GM18511 (cell line): Measurements from ENCODE around the gene TTL.
"Not testable (repeated sequence)": the region's sequence is repeated elsewhere in the genome, so short reads cannot be mapped to it uniquely, and the experiment has no call there.

Experiments
- ATAC-seq: cut with Tn5 transposase; IDR thresholded peaks from one replicate; pipeline ENCODE4 v1.9.1; 2021; ENCODE audit warnings: mild to moderate bottlenecking, moderate library complexity; ENCODE audit not compliant: unreplicated experiment

Gene TTL

GRCh38 chr2:112474844-112475486, 7.0 kb upstream of the TTL start:
- ATAC-seq = no peak

- ATAC-seq = no peak
These were observed 5.5 kb upstream of the TTL start for GRCh38 chr2:112476434-112476833.

- no peak for ATAC-seq
These were observed 1.4 kb upstream of the TTL start for GRCh38 chr2:112480530-112481049.

GRCh38 chr2:112481050-112481527, 867 bp upstream of the TTL start:
- peak; percentile 77 for ATAC-seq

GRCh38 chr2:112482309-112483041, 519 bp downstream of the TTL start:
- peak; percentile 30 for ATAC-seq

- ATAC-seq = no peak
These were observed 1.1 kb downstream of the TTL start for GRCh38 chr2:112483042-112483473.

GRCh38 chr2:112483831-112484230, 1.9 kb downstream of the TTL start:
- no peak for ATAC-seq

GRCh38 chr2:112485849-112486248, 3.9 kb downstream of the TTL start:
- ATAC-seq = no peak

- ATAC-seq = no peak
These were observed 4.9 kb downstream of the TTL start for GRCh38 chr2:112486895-112487294.

- ATAC-seq = no peak
These were observed 5.5 kb downstream of the TTL start for GRCh38 chr2:112487444-112487961.

GRCh38 chr2:112488201-112488600, 6.2 kb downstream of the TTL start:
- ATAC-seq = no peak

GRCh38 chr2:112491946-112492345, 10.0 kb downstream of the TTL start:
- no peak for ATAC-seq

GRCh38 chr2:112493048-112493447, 11.1 kb downstream of the TTL start:
- no peak for ATAC-seq

GRCh38 chr2:112493858-112494648, 12.1 kb downstream of the TTL start:
- no peak for ATAC-seq

- ATAC-seq = no peak
These were observed 12.9 kb downstream of the TTL start for GRCh38 chr2:112494828-112495227.

GRCh38 chr2:112495878-112496277, 13.9 kb downstream of the TTL start:
- not testable (repeated sequence) for ATAC-seq

- not testable (repeated sequence) for ATAC-seq
These were observed 19.0 kb downstream of the TTL start for GRCh38 chr2:112500850-112501484.

GRCh38 chr2:112509239-112509998, 27.5 kb downstream of the TTL start:
- ATAC-seq = not testable (repeated sequence)

- no peak for ATAC-seq
These were observed 34.8 kb downstream of the TTL start for GRCh38 chr2:112516801-112517200.

GRCh38 chr2:112518807-112519206, 36.9 kb downstream of the TTL start:
- ATAC-seq = no peak
